Uterus (tissue), 4 donors: Measurements from ENCODE around the gene IL21R. TPM values are rescaled to one million over a fixed set of nuclear protein-coding genes. Genes with fewer than 3 reads are reported as not detected.

Experiments used
- DNase-seq, 2 donors: peaks; one replicate each; pipeline ENCODE4 v3.0.0-alpha.2; 2019 to 2020
- H3K27ac ChIP-seq, 2 donors: fragments of 200-600 bp; sonication (generic); 1 replicate in 1 of 2; 2 replicates in 1 of 2; pipeline ENCODE4 v1.5.1; 2016 to 2018
- H3K27me3 ChIP-seq, 2 donors: fragments of 200-600 bp; sonication (generic); one replicate each; pipeline ENCODE4 v1.5.1; 2018 to 2019; ENCODE audit warnings: control low read depth in 1 of 2
- H3K36me3 ChIP-seq, 2 donors: fragments of 200-600 bp; sonication (generic); one replicate each; pipeline ENCODE4 v1.5.1; 2019; ENCODE audit warnings: control low read depth in 1 of 2
- H3K4me1 ChIP-seq, 2 donors: fragments of 200-600 bp; sonication (generic); one replicate each; pipeline ENCODE4 v1.5.1; 2018 to 2019; ENCODE audit warnings: control low read depth in 1 of 2
- H3K4me3 ChIP-seq, 2 donors: fragments of 200-600 bp; sonication (generic); 1 replicate in 1 of 2; 2 replicates in 1 of 2; pipeline ENCODE4 v1.5.1; 2018 to 2019; ENCODE audit warnings: mild to moderate bottlenecking in 1 of 2
- H3K9me3 ChIP-seq, 2 donors: fragments of 200-600 bp; sonication (generic); one replicate each; pipeline ENCODE4 v1.5.1; 2019; ENCODE audit warnings: control low read depth in 1 of 2
- CTCF ChIP-seq, 4 experiments: fragments of 200-600 bp in 2 of 4; fragments of 450-650 bp in 2 of 4; sonication (generic) in 2 of 4; IDR thresholded peaks; one replicate each; pipeline ENCODE4 v1.5.1; 2016 to 2019; ENCODE audit warnings: antibody characterized with exemption in 4 of 4, mild to moderate bottlenecking in 2 of 4, moderate library complexity in 1 of 4
- POLR2A ChIP-seq, 2 donors: fragments of 450-650 bp; IDR thresholded peaks; one replicate each; pipeline ENCODE4 v1.6.1; 2016; ENCODE audit warnings: antibody characterized with exemption in 2 of 2, mild to moderate bottlenecking in 1 of 2, moderate library complexity in 1 of 2
- intact Hi-C: fragments of 100-400 bp; cut with DNase I; formaldehyde crosslinking; loops from one replicate; pipeline ENCODE4 v1.15.1; 2023; ENCODE audit warnings: low total_unique reads
- total RNA-seq, 4 donors: library from RNA; depleted of rRNA in 3 of 4; stranded (reverse); fragments of >200 nt in 3 of 4; gene quantifications; one replicate each; pipeline versions ENCODE4 v1.1.0 to v1.2.4, GENCODE V29; 2014 to 2023
- donor health status: DM: yes; HTN: yes; CAD: no.

The IL21R gene
- total RNA-seq, 4 donors from 2014 or later: 0.21 to 0.46 TPM; not detected in 2

- H3K4me1 ChIP-seq: no peaks in the 10 kb centered on the region
- H3K9me3 ChIP-seq: no peaks in the 10 kb centered on the region
- no peaks in the 10 kb centered on the region for H3K36me3 ChIP-seq
- no peak overlapping the region for H3K27ac ChIP-seq
- intact Hi-C loops: no loop called here
- no peak overlapping the region for H3K4me3 ChIP-seq
- no peak for DNase-seq
- no peaks in the 10 kb centered on the region for H3K27me3 ChIP-seq
- TF ChIP-seq POLR2A (IDR thresholded peaks at IDR 0.05) (no peak), CTCF (IDR thresholded peaks at IDR 0.05) (no peak)
These were observed 592 bp downstream of the IL21R start for GRCh38 chr16:27402569-27402963.

GRCh38 chr16:27402964-27403600, 1.1 kb downstream of the IL21R start:
- intact Hi-C loops: no loop called here
- Histone ChIP-seq H3K4me1 (no peaks in the 10 kb centered on the region), H3K4me3 (no peak overlapping the region), H3K27me3 (no peaks in the 10 kb centered on the region), H3K9me3 (no peaks in the 10 kb centered on the region), H3K36me3 (no peaks in the 10 kb centered on the region), H3K27ac (no peak overlapping the region)
- no peak for TF ChIP-seq CTCF (IDR thresholded peaks at IDR 0.05)
- no peak for TF ChIP-seq POLR2A (IDR thresholded peaks at IDR 0.05)
- no peak for DNase-seq

- no peak overlapping the region for H3K27ac ChIP-seq
- H3K36me3 ChIP-seq: no peaks in the 10 kb centered on the region
- no peak overlapping the region for H3K4me3 ChIP-seq
- H3K4me1 ChIP-seq: no peaks in the 10 kb centered on the region
- intact Hi-C loops: no loop called here
- no peak for DNase-seq
- TF ChIP-seq POLR2A (IDR thresholded peaks at IDR 0.05) (no peak), CTCF (IDR thresholded peaks at IDR 0.05) (no peak)
- no peaks in the 10 kb centered on the region for H3K27me3 ChIP-seq
- no peaks in the 10 kb centered on the region for H3K9me3 ChIP-seq
These were observed 1.6 kb downstream of the IL21R start for GRCh38 chr16:27403601-27403992.

GRCh38 chr16:27404163-27404823, 2.3 kb downstream of the IL21R start:
- Histone ChIP-seq H3K27me3 (no peaks in the 10 kb centered on the region), H3K27ac (no peak overlapping the region), H3K9me3 (no peaks in the 10 kb centered on the region), H3K4me1 (no peaks in the 10 kb centered on the region), H3K4me3 (no peak overlapping the region), H3K36me3 (no peaks in the 10 kb centered on the region)
- no peak for DNase-seq
- TF ChIP-seq POLR2A (IDR thresholded peaks at IDR 0.05): no peak
- no peak for TF ChIP-seq CTCF (IDR thresholded peaks at IDR 0.05)
- intact Hi-C loops: no loop called here

GRCh38 chr16:27405546-27406451, 3.8 kb downstream of the IL21R start:
- Histone ChIP-seq H3K4me1 (no peaks in the 10 kb centered on the region), H3K9me3 (no peaks in the 10 kb centered on the region), H3K27ac (no peak overlapping the region), H3K27me3 (no peaks in the 10 kb centered on the region), H3K4me3 (no peak overlapping the region), H3K36me3 (no peaks in the 10 kb centered on the region)
- intact Hi-C loops: no loop called here
- TF ChIP-seq POLR2A (IDR thresholded peaks at IDR 0.05): no peak
- no peak for TF ChIP-seq CTCF (IDR thresholded peaks at IDR 0.05)
- no peak for DNase-seq
